ENCODE measurements around the gene NUPR1.

- TF ChIP-seq EP300 (IDR thresholded peaks at IDR 0.05): no peak
- TF ChIP-seq CTCF (IDR thresholded peaks at IDR 0.05): no peak
- no peak for TF ChIP-seq POLR2A (IDR thresholded peaks at IDR 0.05)
Observed at GRCh38 chr16:28580726-28581315, 42.0 kb upstream of the NUPR1 start.
